Mesenchymal stem cell (in vitro differentiated cells and primary cell): ENCODE data around the gene KAT8. TPM values are rescaled to one million over a fixed set of nuclear protein-coding genes. Genes with fewer than 3 reads are reported as not detected.

Source experiments
- small RNA-seq: library from polyadenylated mRNA; stranded (forward); fragments of <200 nt; extraction: miRNeasy Mini kit (QIAGEN cat#:217004); gene quantifications from one replicate; pipeline ENCODE3, GENCODE V24; 2013; ENCODE audit warnings: low read depth

KAT8 gene

Small RNAs within 50 kb of the gene (small RNA-seq; reads per million reads assigned to genes)
- gene AC009088.4 (not detected), gene NDUFA3P6 (not detected)
